NCI-H2227 (cell line): ENCODE results near the gene OR2B6.
A peak's percentile ranks its signal among the peaks of the same experiment; 100 is the strongest.

ENCODE experiments used
- DNase-seq: peaks from one replicate; lab custom pipeline; 2025; ENCODE audit not compliant: unreplicated experiment; lab: John Stamatoyannopoulos, UW

The OR2B6 gene

GRCh38 chr6:27994616-27995015 lies 37.6 kb downstream of the OR2B6 start:
- no peak for DNase-seq

GRCh38 chr6:28000351-28001045 lies 43.5 kb downstream of the OR2B6 start:
- DNase-seq, result peak; percentile 65

- no peak for DNase-seq
Observed at GRCh38 chr6:28001351-28001750, 44.3 kb downstream of the OR2B6 start.

GRCh38 chr6:28001751-28002150 lies 44.7 kb downstream of the OR2B6 start:
- DNase-seq, result no peak

GRCh38 chr6:28002161-28002560 lies 45.1 kb downstream of the OR2B6 start:
- DNase-seq, result no peak

GRCh38 chr6:28003059-28003458 lies 46.0 kb downstream of the OR2B6 start:
- DNase-seq, result no peak

GRCh38 chr6:28003661-28004060 lies 46.6 kb downstream of the OR2B6 start:
- no peak for DNase-seq

- DNase-seq, result no peak
Observed at GRCh38 chr6:28004350-28005151, 47.5 kb downstream of the OR2B6 start.

- no peak for DNase-seq
Observed at GRCh38 chr6:28005152-28005890, 48.3 kb downstream of the OR2B6 start.

- DNase-seq, result no peak
Observed at GRCh38 chr6:28005975-28006374, 48.9 kb downstream of the OR2B6 start.
